Measurements from ENCODE around the gene SLC29A3.
A peak's percentile ranks its signal among the peaks of the same experiment; 100 is the strongest.

Gene SLC29A3

DNA sequence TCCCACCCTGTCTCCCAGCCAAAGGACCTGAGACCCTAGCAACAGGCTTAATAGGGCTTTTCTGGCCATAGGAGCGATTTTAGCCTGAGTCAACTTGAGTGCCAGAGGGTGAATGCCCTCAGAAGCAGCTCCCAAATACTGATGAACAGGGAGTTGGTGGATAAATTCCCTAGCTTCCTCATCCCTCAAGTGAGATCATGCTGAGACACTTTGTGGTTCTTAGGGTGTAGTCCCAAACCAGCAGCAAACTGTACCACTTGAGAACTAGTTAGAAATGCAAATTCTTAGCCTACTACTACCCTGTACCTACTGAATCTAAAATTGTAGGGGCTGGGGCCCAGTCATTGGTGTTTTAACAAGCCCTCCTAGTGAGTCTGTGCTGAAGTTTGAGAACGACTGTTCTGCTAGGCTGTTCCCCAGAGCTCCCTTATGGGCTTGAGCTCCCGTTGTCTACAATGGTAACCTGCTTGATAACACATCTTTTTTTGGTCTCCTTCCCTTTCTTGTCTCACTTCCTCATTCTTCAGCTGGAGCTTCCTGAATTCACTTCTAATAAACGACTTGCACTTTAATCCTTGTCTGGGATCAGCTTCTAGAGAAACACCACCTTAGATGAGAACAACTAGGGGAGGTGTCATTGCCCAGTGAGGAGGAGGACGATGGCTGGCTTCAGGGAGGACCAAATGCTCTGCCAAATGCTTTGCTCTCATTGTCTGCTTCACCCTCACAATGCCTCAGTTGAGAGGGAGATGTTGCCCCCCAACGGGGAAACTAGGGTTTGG, 59.5 kb downstream of the SLC29A3 start:
- DNase-seq (ENCODE audit: low read depth), result no peak

GRCh38 chr10:71379118-71379766, 60.2 kb downstream of the SLC29A3 start:
- no peak for DNase-seq (ENCODE audit: low read depth)
- H3K4me3 ChIP-seq (ENCODE audit: low read length), result no peak overlapping the region
- TF ChIP-seq CTCF (conservative IDR thresholded peaks at IDR 0.05; ENCODE audit: low read length), result no peak

More for the DNA sequence above, 59.5 kb downstream of the SLC29A3 start:
- no peak overlapping the region for H3K4me3 ChIP-seq (ENCODE audit: low read length)
- no peak for TF ChIP-seq CTCF (conservative IDR thresholded peaks at IDR 0.05; ENCODE audit: low read length)

DNA sequence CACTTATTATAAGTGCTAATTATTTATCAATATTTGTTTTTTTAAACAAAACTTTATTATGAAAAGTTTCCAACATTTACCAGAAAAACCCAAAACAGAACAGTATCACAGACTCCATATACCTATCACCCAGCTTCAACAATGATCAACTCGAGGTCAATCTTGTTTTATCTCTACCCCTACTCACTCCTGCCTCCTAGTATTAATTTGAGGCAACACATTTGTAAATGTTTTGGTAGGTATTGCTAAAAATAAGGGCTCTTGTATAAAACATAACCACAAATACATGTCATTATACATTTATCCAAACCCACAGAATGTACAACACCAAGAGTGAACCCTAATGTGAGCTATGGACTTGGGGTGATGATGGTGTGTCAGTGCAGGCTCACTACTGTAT, 61.8 kb downstream of the SLC29A3 start:
- H3K4me3 ChIP-seq (ENCODE audit: low read length), result no peak overlapping the region
- DNase-seq (ENCODE audit: low read depth), result no peak
- no peak for TF ChIP-seq CTCF (conservative IDR thresholded peaks at IDR 0.05; ENCODE audit: low read length)

- no peak for DNase-seq (ENCODE audit: low read depth)
- no peak overlapping the region for H3K4me3 ChIP-seq (ENCODE audit: low read length)
- TF ChIP-seq CTCF (conservative IDR thresholded peaks at IDR 0.05; ENCODE audit: low read length), result no peak
These were observed 62.6 kb downstream of the SLC29A3 start for GRCh38 chr10:71381611-71382010.

GRCh38 chr10:71382028-71382427, 63.0 kb downstream of the SLC29A3 start:
- no peak overlapping the region for H3K4me3 ChIP-seq (ENCODE audit: low read length)
- TF ChIP-seq CTCF (conservative IDR thresholded peaks at IDR 0.05; ENCODE audit: low read length), result no peak
- DNase-seq (ENCODE audit: low read depth), result no peak

- DNase-seq (ENCODE audit: low read depth), result peak; percentile 61
- no peak for TF ChIP-seq CTCF (conservative IDR thresholded peaks at IDR 0.05; ENCODE audit: low read length)
- H3K4me3 ChIP-seq (ENCODE audit: low read length), result no peak overlapping the region
These were observed 63.7 kb downstream of the SLC29A3 start for GRCh38 chr10:71382757-71383156.
